Skin of body (tissue), 2 donors: ENCODE data around the gene PGBD5. TPM values are rescaled to one million over a fixed set of nuclear protein-coding genes. Genes with fewer than 3 reads are reported as not detected.
A peak's percentile ranks its signal among the peaks of the same experiment; 100 is the strongest.
"Not testable (repeated sequence)": the region's sequence is repeated elsewhere in the genome, so short reads cannot be mapped to it uniquely, and the experiment has no call there.

ENCODE experiments used
- DNase-seq: peaks from one replicate; lab custom pipeline; 2025; lab: John Stamatoyannopoulos, UW
- total RNA-seq: library from RNA; depleted of rRNA; stranded (reverse); fragments of >200 nt; gene quantifications from one replicate; pipeline ENCODE4 v1.2.3, GENCODE V29; 2014

The PGBD5 gene
- total RNA-seq, 1 donor from 2014 or later = 2.7 TPM

- no peak for DNase-seq
Observed at GRCh38 chr1:230425252-230426091, 660 bp downstream of the PGBD5 start.

- no peak for DNase-seq
Observed at GRCh38 chr1:230424391-230425251, 1.5 kb downstream of the PGBD5 start.

- no peak for DNase-seq
Observed at GRCh38 chr1:230423951-230424350, 2.2 kb downstream of the PGBD5 start.

DNA sequence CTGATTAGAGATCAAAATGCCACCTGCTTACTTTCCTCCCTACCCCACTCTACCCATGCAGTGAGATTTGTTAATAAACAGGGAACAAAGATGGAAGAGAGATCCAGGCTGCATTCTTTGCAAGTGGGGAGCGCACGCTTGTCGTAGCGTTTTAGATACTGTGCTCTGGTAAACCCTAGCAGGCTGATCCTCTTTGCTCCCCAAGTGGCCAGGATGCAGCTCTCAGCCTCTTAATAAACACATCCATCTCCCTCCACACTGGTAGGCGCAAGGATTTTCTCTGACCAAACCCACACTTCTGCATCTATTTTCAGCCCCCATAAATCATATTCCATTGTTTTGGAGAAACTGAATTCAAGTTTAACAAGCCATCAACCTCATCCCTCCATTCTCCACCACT is 2.9 kb downstream of the PGBD5 start:
- no peak for DNase-seq

GRCh38 chr1:230422221-230422981 is 3.7 kb downstream of the PGBD5 start:
- DNase-seq = no peak

DNA sequence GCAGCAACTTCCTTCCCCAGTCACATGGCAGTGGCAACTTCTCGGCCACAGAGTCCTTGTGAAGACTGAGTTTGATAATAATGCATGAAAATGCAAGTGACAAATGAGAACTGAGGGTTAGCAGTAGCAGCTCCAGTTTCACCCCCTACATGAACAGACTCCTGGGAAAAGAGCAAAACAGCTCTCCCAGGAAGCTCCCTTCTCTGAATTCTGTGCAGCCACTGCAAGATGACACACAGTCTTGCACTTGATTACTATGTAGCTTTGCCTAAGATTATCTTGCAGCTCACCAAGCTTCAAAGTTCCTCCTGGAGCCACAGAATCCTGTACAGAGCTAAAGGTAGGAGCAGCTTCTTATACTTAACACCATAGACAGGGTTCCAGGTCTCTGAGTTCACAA is 4.7 kb downstream of the PGBD5 start:
- no peak for DNase-seq

DNA sequence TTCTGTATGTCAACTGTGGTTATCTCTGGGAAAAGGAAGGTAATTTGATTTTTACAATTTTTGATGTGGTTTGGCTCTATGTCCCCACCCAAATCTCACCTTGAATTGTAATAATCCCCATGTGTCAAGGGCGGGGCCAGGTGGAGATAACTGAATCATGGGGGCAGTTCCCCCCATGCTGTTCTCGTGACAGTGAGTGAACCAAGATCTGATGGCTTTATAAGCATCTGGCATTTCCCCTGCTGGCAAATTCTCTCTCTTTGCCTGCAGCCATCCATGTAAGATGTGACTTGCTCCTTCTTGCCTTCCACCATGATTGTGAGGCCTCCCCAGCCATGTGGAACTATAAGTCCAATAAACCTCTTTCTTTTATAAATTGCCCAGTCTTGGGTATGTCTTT is 5.8 kb downstream of the PGBD5 start:
- not testable (repeated sequence) for DNase-seq

GRCh38 chr1:230416430-230416829 is 9.7 kb downstream of the PGBD5 start:
- DNase-seq = no peak

DNA sequence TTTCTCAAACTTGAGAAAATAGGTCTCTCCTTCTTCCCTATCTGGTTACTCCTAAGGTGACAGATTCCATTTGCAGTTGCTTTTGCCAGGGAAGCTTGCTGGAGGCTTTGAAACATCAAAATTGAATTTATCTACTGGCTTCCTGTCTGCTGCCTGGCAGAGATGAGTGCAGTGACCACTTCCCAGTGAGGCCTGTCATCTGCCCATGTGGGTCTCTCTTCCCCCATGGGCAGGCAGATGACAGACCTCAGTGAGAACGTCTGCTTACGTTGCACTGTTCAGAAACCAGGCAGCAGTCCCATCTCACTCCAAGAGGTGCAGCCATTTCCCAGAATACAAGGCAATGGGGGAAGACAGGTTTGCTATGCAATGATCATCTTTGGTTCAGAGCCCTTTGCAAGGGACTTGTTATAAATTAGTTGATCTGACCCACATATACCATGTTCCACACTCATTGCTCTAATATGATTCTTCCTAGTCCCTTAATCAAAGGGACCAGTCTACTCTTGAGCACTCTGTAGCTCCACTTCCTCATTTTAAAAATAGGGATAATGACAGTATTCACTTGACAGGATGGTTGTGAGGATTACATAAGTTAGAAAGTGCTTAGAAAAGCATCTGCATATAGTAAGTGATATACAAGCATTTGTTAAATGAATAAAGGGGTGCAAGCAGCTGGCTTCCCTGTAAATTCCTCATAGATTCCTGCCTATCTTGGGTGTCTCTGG is 10.6 kb downstream of the PGBD5 start:
- DNase-seq = no peak

- no peak for DNase-seq
Observed at GRCh38 chr1:230414694-230415093, 11.4 kb downstream of the PGBD5 start.

GRCh38 chr1:230414102-230414501 is 12.0 kb downstream of the PGBD5 start:
- DNase-seq = no peak

- DNase-seq = no peak
Observed at GRCh38 chr1:230413061-230413460, 13.1 kb downstream of the PGBD5 start.

DNA sequence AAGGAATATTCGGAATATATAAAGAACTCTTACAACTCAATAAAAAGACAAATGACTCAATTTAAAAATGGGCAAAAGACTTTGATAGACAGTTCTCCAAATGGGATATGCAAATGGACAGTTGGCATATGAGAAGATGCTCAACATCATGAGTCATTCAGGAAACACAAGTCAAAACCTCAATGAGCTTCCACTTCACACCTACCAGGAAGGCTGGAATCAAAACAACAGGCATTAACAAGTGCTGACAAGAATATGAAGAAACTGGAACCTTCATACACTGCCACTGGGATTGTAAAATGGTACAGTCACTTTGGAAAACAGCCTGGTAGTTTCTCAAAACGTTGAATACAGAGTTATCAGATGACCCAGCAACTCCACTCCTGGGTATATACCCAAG is 17.2 kb downstream of the PGBD5 start:
- no peak for DNase-seq

- DNase-seq = peak; percentile 14
Observed at GRCh38 chr1:230407351-230407750, 18.8 kb downstream of the PGBD5 start.

DNA sequence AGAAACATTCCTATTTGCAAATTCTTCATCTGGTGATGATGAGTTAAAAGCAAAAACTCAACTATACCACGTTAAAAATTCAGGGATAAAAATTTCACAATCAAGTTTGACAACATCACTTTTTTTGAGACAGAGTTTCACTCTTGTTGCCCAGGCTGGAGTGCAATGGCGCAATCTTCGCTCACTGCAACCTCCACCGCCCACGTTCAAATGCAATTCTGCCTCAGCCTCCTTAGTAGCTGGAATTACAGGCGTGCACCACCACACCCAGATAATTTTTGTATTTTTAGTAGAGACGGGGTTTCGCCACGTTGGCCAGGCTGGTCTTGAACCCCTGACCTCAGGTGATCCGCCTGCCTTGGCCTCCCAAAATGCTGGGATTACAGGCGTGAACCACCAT is 19.4 kb downstream of the PGBD5 start:
- DNase-seq = not testable (repeated sequence)

DNA sequence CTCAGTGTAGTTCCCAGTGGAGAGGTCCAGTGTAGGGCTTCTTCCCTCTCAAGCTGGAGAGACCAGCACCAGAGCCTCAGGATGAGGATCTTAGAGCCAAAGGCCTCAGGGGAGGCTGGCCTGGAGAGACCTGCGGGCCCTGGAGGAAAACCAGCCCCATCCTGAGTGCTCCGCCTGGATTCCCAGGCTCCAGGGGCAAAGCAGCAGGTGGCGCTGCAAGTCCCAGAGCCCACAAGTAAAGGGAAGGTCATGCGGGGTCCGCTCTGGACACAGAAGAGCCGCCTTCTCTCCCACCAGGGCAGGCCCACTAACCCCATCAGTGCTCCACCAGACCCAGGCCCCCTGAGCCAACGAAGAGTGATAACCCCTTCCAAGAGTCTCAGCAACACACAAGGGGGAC is 22.7 kb downstream of the PGBD5 start:
- DNase-seq = no peak

- DNase-seq = peak; percentile 47
Observed at GRCh38 chr1:230401763-230402294, 24.3 kb downstream of the PGBD5 start.

DNA sequence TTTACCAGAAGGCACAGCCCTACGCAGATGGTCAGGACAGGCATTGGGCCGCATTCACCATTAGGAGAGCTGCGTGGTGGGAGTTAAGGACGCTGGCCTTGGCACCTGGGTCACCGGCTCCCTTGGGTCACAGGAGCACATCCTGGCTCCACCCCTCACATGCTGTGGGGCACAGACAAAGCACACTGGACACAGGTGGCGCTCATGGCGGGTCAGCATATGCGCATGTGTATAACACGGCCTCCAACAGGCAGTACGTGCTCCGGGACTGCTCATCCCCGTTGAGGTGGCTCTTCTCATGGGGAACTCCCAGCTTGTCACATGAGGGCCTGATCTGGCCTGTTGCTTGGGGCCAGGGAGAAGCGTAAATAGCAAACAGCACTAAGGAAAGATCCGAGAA is 25.0 kb downstream of the PGBD5 start:
- DNase-seq = no peak

GRCh38 chr1:230400007-230400344 is 26.2 kb downstream of the PGBD5 start:
- DNase-seq = no peak

DNA sequence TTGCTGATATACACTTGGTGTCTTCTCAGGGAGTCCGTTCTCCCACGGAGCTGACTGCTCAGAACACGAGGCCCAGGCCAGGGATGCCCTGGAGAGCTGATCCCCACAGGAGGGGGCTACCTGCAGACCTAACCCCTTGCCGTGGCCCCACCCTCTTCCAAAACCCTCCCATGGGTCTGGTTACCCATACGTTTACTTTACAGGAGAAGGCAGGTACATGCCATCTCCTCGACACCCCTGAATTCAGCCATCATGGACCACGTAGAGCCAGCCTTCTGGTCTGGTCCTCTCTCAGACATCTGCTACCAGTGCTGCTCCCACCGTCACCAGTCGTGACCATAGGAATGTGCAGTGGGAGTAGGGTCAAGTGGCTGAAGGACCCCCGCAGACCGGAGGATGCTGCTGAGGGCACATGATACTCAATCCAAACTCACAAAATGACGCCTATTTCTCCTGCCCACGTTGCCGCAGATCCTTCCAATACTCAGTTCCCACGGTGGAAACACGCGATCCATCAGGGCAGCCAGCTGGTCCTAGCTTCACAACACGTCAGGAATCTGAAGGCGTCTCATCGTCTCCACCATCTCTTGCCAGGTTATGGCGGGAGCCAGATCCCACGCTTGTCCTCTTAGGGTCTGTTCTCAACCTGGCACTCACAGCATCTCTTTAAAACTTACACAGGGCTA is 26.7 kb downstream of the PGBD5 start:
- DNase-seq = no peak
